PC-3 (cell line): ENCODE data around the gene C20orf141. TPM values are rescaled to one million over a fixed set of nuclear protein-coding genes. Genes with fewer than 3 reads are reported as not detected.

Experiments
- ATAC-seq: fragments of 200-7000 bp; cut with Tn5 transposase; 2 replicates; pipeline ENCODE4 v1.9.1; 2020; ENCODE audit warnings: mild to moderate bottlenecking, moderate library complexity
- BruUV-seq: library from RNA; stranded (reverse); fragments of 400-500 nt; replicated peaks from 2 replicates; lab custom pipeline; 2021; lab: Mats Ljungman, UMichigan
- CTCF ChIA-PET: fragments of 300-600 bp; sonication (Branson Sonifier 250); formaldehyde crosslinking; loops from one replicate; lab custom pipeline; 2022; ENCODE audit warnings: antibody characterized with exemption; lab: Charles Lee
- POLR2A ChIA-PET: fragments of 300-600 bp; sonication (Branson Sonifier 250); formaldehyde crosslinking; loops from one replicate; lab custom pipeline; 2022; ENCODE audit warnings: antibody characterized with exemption; ENCODE audit not compliant: unreplicated experiment; lab: Charles Lee
- DNase-seq: peaks from one replicate; pipeline ENCODE4 v3.0.0-alpha.2; 2015
- H2AFZ ChIP-seq: fragments of 300-600 bp; sonication (generic); 2 replicates; pipeline ENCODE4 v1.6.0; 2016; ENCODE audit warnings: antibody characterized with exemption, low read length
- H3F3A ChIP-seq: fragments of 300-600 bp; sonication (generic); one replicate; pipeline ENCODE4 v1.6.0; 2017; ENCODE audit warnings: antibody characterized with exemption, low read length, control low read depth, mild to moderate bottlenecking; ENCODE audit not compliant: unreplicated experiment
- H3K27ac ChIP-seq: fragments of 300-600 bp; sonication (generic); 2 replicates; pipeline ENCODE4 v1.5.1; 2016; ENCODE audit warnings: mild to moderate bottlenecking, low read length
- H3K27me3 ChIP-seq: fragments of 300-600 bp; sonication (generic); 2 replicates; pipeline ENCODE4 v1.6.1; 2016; ENCODE audit warnings: low read length, mixed read lengths
- H3K36me3 ChIP-seq: fragments of 300-600 bp; sonication (generic); 2 replicates; pipeline ENCODE4 v1.6.1; 2016; ENCODE audit warnings: low read depth, mixed run types, low read length, mixed read lengths
- H3K4me1 ChIP-seq: fragments of 300-600 bp; sonication (generic); 2 replicates; pipeline ENCODE4 v1.5.1; 2016; ENCODE audit warnings: low read length; ENCODE audit not compliant: insufficient read depth
- H3K4me2 ChIP-seq: fragments of 300-600 bp; sonication (generic); 2 replicates; pipeline ENCODE4 v1.6.0; 2016; ENCODE audit warnings: low read length
- H3K4me3 ChIP-seq: fragments of 300-600 bp; sonication (generic); 2 replicates; pipeline ENCODE4 v1.5.1; 2016; ENCODE audit warnings: mild to moderate bottlenecking, low read length, mixed read lengths
- H3K79me2 ChIP-seq: fragments of 300-600 bp; sonication (generic); 2 replicates; pipeline ENCODE4 v1.6.1; 2017; ENCODE audit warnings: low read length, mixed read lengths
- H3K9ac ChIP-seq: fragments of 300-600 bp; sonication (generic); 2 replicates; pipeline ENCODE4 v1.6.0; 2016; ENCODE audit warnings: mild to moderate bottlenecking, low read length
- H3K9me2 ChIP-seq: fragments of 300-600 bp; sonication (generic); replicated peaks from 2 replicates; pipeline ENCODE4 v1.6.1; 2016; ENCODE audit warnings: mixed run types, low read length, mixed read lengths
- H3K9me3 ChIP-seq: fragments of 300-600 bp; sonication (generic); 2 replicates; pipeline ENCODE4 v1.6.1; 2016; ENCODE audit warnings: low read length, mixed read lengths
- H4K20me1 ChIP-seq: fragments of 300-600 bp; sonication (generic); 2 replicates; pipeline ENCODE4 v1.6.1; 2016; ENCODE audit warnings: low read length, mixed read lengths
- EZH2 ChIP-seq: fragments of 300-600 bp; sonication (generic); IDR thresholded peaks from one replicate; pipeline ENCODE4 v1.6.1; 2017; ENCODE audit warnings: antibody characterized with exemption, mild to moderate bottlenecking, low read length; ENCODE audit not compliant: unreplicated experiment
- EZH2phosphoT487 ChIP-seq: fragments of 300-600 bp; sonication (generic); IDR thresholded peaks from 2 replicates; pipeline ENCODE4 v1.6.1; 2018; ENCODE audit warnings: mild to moderate bottlenecking, antibody characterized with exemption, low read length, borderline replicate concordance
- intact Hi-C: fragments of 100-400 bp; cut with micrococcal nuclease; formaldehyde crosslinking; loops from 2 replicates; pipeline ENCODE4 v1.9.0; 2023
- total RNA-seq: library from RNA; depleted of rRNA; stranded (reverse); fragments of >200 nt; gene quantifications from 2 replicates; pipeline ENCODE4 v1.2.3, GENCODE V29; 2014
- TF ChIP-seq, protein P1 (sequence below): fragments of 300-600 bp; sonication (generic); conservative IDR thresholded peaks from 2 replicates; pipeline ENCODE4 v1.5.1; 2017; ENCODE audit warnings: antibody characterized with exemption, low read depth, mild to moderate bottlenecking, low read length

Gene C20orf141
- total RNA-seq, 1 experiment from 2014 or later = not detected

DNA sequence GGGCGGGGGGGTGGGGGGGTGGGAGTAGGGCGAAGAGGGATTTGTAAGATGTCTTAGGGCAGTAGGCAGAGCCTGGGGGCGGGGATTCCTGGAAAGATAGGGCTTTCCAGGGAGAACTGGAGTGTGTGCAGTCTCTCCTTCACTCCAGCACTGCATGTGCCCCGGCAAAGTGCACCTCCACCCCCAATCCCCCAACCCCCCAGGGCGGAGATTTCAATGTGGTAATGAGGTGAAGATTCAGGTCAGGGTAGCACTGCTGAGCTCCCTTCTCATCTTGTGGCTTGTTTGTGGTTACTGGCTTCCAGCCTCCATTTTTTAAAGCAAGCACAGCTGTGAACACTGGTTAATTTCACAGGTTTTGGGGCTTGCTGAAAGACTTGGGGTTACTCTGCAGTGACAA is 7.3 kb downstream of the C20orf141 start:
- Histone ChIP-seq H3K27ac (no peak overlapping the region), H3K27me3 (peaks cover 3% of the 10 kb centered on the region; the same call in 1 of the 2 replicates), H4K20me1 (no peaks in the 10 kb centered on the region), H3K9me2 (no peaks in the 10 kb centered on the region), H2AFZ (no peak overlapping the region), H3K4me3 (no peak overlapping the region), H3K9ac (no peak overlapping the region), H3F3A (no peaks in the 10 kb centered on the region), H3K36me3 (no peaks in the 10 kb centered on the region), H3K9me3 (no peaks in the 10 kb centered on the region), H3K79me2 (no peaks in the 10 kb centered on the region), H3K4me1 (no peaks in the 10 kb centered on the region), H3K4me2 (no peak overlapping the region)
- intact Hi-C loops = no loop called here
- ChIA-PET CTCF (no interaction called here), POLR2A (no interaction called here)
- no TSS peak for BruUV-seq
- no peak for DNase-seq
- ATAC-seq = no peak
- TF ChIP-seq, protein P1, sequence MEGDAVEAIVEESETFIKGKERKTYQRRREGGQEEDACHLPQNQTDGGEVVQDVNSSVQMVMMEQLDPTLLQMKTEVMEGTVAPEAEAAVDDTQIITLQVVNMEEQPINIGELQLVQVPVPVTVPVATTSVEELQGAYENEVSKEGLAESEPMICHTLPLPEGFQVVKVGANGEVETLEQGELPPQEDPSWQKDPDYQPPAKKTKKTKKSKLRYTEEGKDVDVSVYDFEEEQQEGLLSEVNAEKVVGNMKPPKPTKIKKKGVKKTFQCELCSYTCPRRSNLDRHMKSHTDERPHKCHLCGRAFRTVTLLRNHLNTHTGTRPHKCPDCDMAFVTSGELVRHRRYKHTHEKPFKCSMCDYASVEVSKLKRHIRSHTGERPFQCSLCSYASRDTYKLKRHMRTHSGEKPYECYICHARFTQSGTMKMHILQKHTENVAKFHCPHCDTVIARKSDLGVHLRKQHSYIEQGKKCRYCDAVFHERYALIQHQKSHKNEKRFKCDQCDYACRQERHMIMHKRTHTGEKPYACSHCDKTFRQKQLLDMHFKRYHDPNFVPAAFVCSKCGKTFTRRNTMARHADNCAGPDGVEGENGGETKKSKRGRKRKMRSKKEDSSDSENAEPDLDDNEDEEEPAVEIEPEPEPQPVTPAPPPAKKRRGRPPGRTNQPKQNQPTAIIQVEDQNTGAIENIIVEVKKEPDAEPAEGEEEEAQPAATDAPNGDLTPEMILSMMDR = no peak
- no peak for TF ChIP-seq EZH2
- no peak for TF ChIP-seq EZH2phosphoT487

DNA sequence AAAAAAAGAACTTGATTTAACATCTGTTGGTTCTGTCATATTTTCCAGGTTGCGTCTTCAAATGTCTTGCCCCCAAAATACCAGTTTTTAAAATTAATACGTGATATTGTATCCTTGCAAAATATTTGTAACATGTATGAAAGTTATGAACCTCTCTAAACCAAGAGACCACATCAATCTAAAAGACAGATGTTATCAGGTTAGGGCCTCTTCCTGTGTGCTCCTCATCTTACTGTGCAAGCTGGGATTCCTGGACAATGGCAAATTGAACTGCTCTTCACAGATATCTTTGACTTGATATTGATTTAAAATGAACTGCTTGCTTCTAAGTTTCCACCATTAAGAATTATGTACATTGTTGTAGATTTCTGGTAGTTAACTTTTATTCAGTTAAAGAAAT is 11.0 kb downstream of the C20orf141 start:
- Histone ChIP-seq H3K4me3 (no peak overlapping the region), H3K27ac (no peak overlapping the region), H3K9me3 (no peaks in the 10 kb centered on the region), H3K9ac (no peak overlapping the region), H3K36me3 (no peaks in the 10 kb centered on the region), H3K79me2 (no peaks in the 10 kb centered on the region), H4K20me1 (no peaks in the 10 kb centered on the region), H3F3A (no peaks in the 10 kb centered on the region), H3K9me2 (no peaks in the 10 kb centered on the region), H2AFZ (no peak overlapping the region), H3K27me3 (peaks cover 3% of the 10 kb centered on the region; the same call in 1 of the 2 replicates), H3K4me2 (no peak overlapping the region), H3K4me1 (0 out of 2 replicates have a peak, but pooled peaks cover 4% of the 10 kb centered on the region)
- BruUV-seq = no TSS peak
- DNase-seq (no peak), ATAC-seq (no peak)
- TF ChIP-seq EZH2 = no peak
- no peak for TF ChIP-seq EZH2phosphoT487
- TF ChIP-seq, protein P1 = no peak
- POLR2A ChIA-PET = no interaction called here
- CTCF ChIA-PET = no interaction called here
- intact Hi-C loops = no loop called here

DNA sequence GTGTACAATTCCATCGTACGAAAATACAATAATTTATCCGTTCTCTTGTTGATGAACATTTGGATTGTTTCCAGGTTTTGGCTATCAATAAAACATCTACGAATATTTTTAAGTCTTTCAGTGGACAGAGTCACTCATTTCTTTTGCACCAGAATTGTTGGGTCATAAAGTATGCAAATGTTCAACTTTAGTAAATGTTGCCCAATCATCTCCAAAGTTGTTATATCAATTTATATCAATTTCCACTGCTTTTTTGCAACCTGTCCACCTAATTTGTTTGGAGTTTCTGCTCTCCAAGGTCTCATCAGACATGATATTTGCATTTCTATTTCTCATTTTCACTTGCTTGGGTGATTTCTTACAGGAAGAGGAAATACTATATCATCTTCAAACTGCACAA is 11.9 kb downstream of the C20orf141 start:
- TF ChIP-seq EZH2phosphoT487 (no peak), EZH2 (no peak)
- TF ChIP-seq, protein P1 = no peak
- no peaks in the 10 kb centered on the region for H3K9me2 ChIP-seq
- H3K4me2 ChIP-seq = no peak overlapping the region
- no peak overlapping the region for H3K27ac ChIP-seq
- H3K79me2 ChIP-seq = no peaks in the 10 kb centered on the region
- no TSS peak for BruUV-seq
- intact Hi-C loops = no loop called here
- H3K9me3 ChIP-seq = no peaks in the 10 kb centered on the region
- no peaks in the 10 kb centered on the region for H3K36me3 ChIP-seq
- H3K4me3 ChIP-seq = no peak overlapping the region
- DNase-seq = no peak
- ChIA-PET POLR2A (no interaction called here), CTCF (no interaction called here)
- no peak for ATAC-seq
- no peak overlapping the region for H3K9ac ChIP-seq
- H3F3A ChIP-seq = no peaks in the 10 kb centered on the region
- H3K4me1 ChIP-seq = peaks cover 6% of the 10 kb centered on the region
- no peak overlapping the region for H2AFZ ChIP-seq
- H3K27me3 ChIP-seq = peaks cover 3% of the 10 kb centered on the region; the same call in 1 of the 2 replicates
- H4K20me1 ChIP-seq = no peaks in the 10 kb centered on the region
